ENCODE measurements around the gene LRRC4C. TPM values are rescaled to one million over a fixed set of nuclear protein-coding genes. Genes with fewer than 3 reads are reported as not detected.
"Not testable (repeated sequence)": the region's sequence is repeated elsewhere in the genome, so short reads cannot be mapped to it uniquely, and the experiment has no call there.

The LRRC4C gene
- total RNA-seq, 1 donor: 0.27 TPM

GRCh38 chr11:40202589-40203270 lies 1256.7 kb downstream of the LRRC4C start:
- DNase-seq (ENCODE audit: low read depth): no peak
- TF ChIP-seq CTCF (IDR thresholded peaks at IDR 0.05; ENCODE audit: insufficient read depth, low read length): no peak

GRCh38 chr11:40192590-40192989 lies 1266.9 kb downstream of the LRRC4C start:
- H3K4me3 ChIP-seq (ENCODE audit: low read depth, low read length); DNase-seq (ENCODE audit: low read depth): not testable (repeated sequence)

More at GRCh38 chr11:40202589-40203270, 1256.7 kb downstream of the LRRC4C start:
- no peak overlapping the region for H3K4me3 ChIP-seq (ENCODE audit: low read depth, low read length)

- H3K4me3 ChIP-seq (ENCODE audit: low read depth, low read length): no peak overlapping the region
- TF ChIP-seq CTCF (IDR thresholded peaks at IDR 0.05; ENCODE audit: insufficient read depth, low read length): no peak
- DNase-seq (ENCODE audit: low read depth): no peak
Observed at GRCh38 chr11:40190294-40190693, 1269.2 kb downstream of the LRRC4C start.

- TF ChIP-seq CTCF (IDR thresholded peaks at IDR 0.05; ENCODE audit: insufficient read depth, low read length): no peak
- no peak overlapping the region for H3K4me3 ChIP-seq (ENCODE audit: low read depth, low read length)
Observed at GRCh38 chr11:40188848-40189247, 1270.6 kb downstream of the LRRC4C start.

GRCh38 chr11:40187295-40187694 lies 1272.2 kb downstream of the LRRC4C start:
- no peak for TF ChIP-seq CTCF (IDR thresholded peaks at IDR 0.05; ENCODE audit: insufficient read depth, low read length)

More at GRCh38 chr11:40188848-40189247, 1270.6 kb downstream of the LRRC4C start:
- no peak for DNase-seq (ENCODE audit: low read depth)

GRCh38 chr11:40186437-40187263 lies 1272.8 kb downstream of the LRRC4C start:
- no peak for DNase-seq (ENCODE audit: low read depth)
- no peak for TF ChIP-seq CTCF (IDR thresholded peaks at IDR 0.05; ENCODE audit: insufficient read depth, low read length)
- H3K4me3 ChIP-seq (ENCODE audit: low read depth, low read length): no peak overlapping the region

More at GRCh38 chr11:40187295-40187694, 1272.2 kb downstream of the LRRC4C start:
- no peak for DNase-seq (ENCODE audit: low read depth)
- H3K4me3 ChIP-seq (ENCODE audit: low read depth, low read length): no peak overlapping the region

GRCh38 chr11:40185793-40186192 lies 1273.7 kb downstream of the LRRC4C start:
- DNase-seq (ENCODE audit: low read depth): no peak
- TF ChIP-seq CTCF (IDR thresholded peaks at IDR 0.05; ENCODE audit: insufficient read depth, low read length): no peak
- H3K4me3 ChIP-seq (ENCODE audit: low read depth, low read length): no peak overlapping the region
